NCI-H2171 treated with DMSO at 0.1 percent for 48 hours (cell line): ENCODE measurements around the gene BCAR3.
"Not testable (repeated sequence)": the region's sequence is repeated elsewhere in the genome, so short reads cannot be mapped to it uniquely, and the experiment has no call there.

Experiments used
- DNase-seq: peaks from one replicate; lab custom pipeline; 2025; lab: John Stamatoyannopoulos, UW

The BCAR3 gene

GRCh38 chr1:93668951-93669350 lies 12.7 kb downstream of the BCAR3 start:
- DNase-seq = no peak

- no peak for DNase-seq
Measured at GRCh38 chr1:93668121-93668520, 13.5 kb downstream of the BCAR3 start.

GRCh38 chr1:93667642-93668041 lies 14.0 kb downstream of the BCAR3 start:
- DNase-seq = no peak

- DNase-seq = no peak
Measured at GRCh38 chr1:93666613-93667384, 14.8 kb downstream of the BCAR3 start.

- DNase-seq = no peak
Measured at GRCh38 chr1:93665015-93665414, 16.6 kb downstream of the BCAR3 start.

- no peak for DNase-seq
Measured at GRCh38 chr1:93663208-93663614, 18.4 kb downstream of the BCAR3 start.

GRCh38 chr1:93662481-93663207 lies 19.0 kb downstream of the BCAR3 start:
- DNase-seq = no peak

- no peak for DNase-seq
Measured at GRCh38 chr1:93661829-93662474, 19.7 kb downstream of the BCAR3 start.

GRCh38 chr1:93661341-93661740 lies 20.3 kb downstream of the BCAR3 start:
- not testable (repeated sequence) for DNase-seq

- DNase-seq = no peak
Measured at GRCh38 chr1:93659822-93660503, 21.7 kb downstream of the BCAR3 start.

- no peak for DNase-seq
Measured at GRCh38 chr1:93658188-93658587, 23.4 kb downstream of the BCAR3 start.

- no peak for DNase-seq
Measured at GRCh38 chr1:93656491-93656890, 25.1 kb downstream of the BCAR3 start.

GRCh38 chr1:93653656-93654055 lies 28.0 kb downstream of the BCAR3 start:
- DNase-seq = no peak

- DNase-seq = no peak
Measured at GRCh38 chr1:93652323-93652949, 29.2 kb downstream of the BCAR3 start.

GRCh38 chr1:93651695-93652094 lies 29.9 kb downstream of the BCAR3 start:
- DNase-seq = no peak

GRCh38 chr1:93650159-93650558 lies 31.5 kb downstream of the BCAR3 start:
- not testable (repeated sequence) for DNase-seq

GRCh38 chr1:93649231-93649630 lies 32.4 kb downstream of the BCAR3 start:
- DNase-seq = no peak

GRCh38 chr1:93648656-93649055 lies 33.0 kb downstream of the BCAR3 start:
- DNase-seq = no peak

GRCh38 chr1:93641527-93641926 lies 40.1 kb downstream of the BCAR3 start:
- no peak for DNase-seq

- no peak for DNase-seq
Measured at GRCh38 chr1:93640656-93641440, 40.8 kb downstream of the BCAR3 start.

GRCh38 chr1:93638981-93639380 lies 42.7 kb downstream of the BCAR3 start:
- DNase-seq = no peak
